ENCODE data around the gene GYS2.

Gene GYS2

GRCh38 chr12:21561158-21561557 is 43.5 kb downstream of the GYS2 start:
- no peaks in the 10 kb centered on the region for H4K20me1 ChIP-seq (ENCODE audit: low read depth, low read length)
- H3K9me3 ChIP-seq (ENCODE audit: insufficient read depth, low read length), result no peaks in the 10 kb centered on the region
- no peak overlapping the region for H3K4me2 ChIP-seq (ENCODE audit: low read depth, low read length, poor library complexity, severe bottlenecking)
- no peaks in the 10 kb centered on the region for H3K36me3 ChIP-seq (ENCODE audit: low read length)
- H3F3A ChIP-seq (ENCODE audit: insufficient read depth), result no peaks in the 10 kb centered on the region
- H2AFZ ChIP-seq (ENCODE audit: low read depth, low read length, severe bottlenecking), result no peak overlapping the region
- no peaks in the 10 kb centered on the region for H3K9me2 ChIP-seq (replicated peaks; ENCODE audit: insufficient read depth, low read length)
- TF ChIP-seq EZH2phosphoT487 (conservative IDR thresholded peaks at IDR 0.05; ENCODE audit: low read length), result no peak
- TF ChIP-seq CTCF (IDR thresholded peaks at IDR 0.05; ENCODE audit: insufficient read depth, low read length, poor library complexity, severe bottlenecking), result no peak
- no peaks in the 10 kb centered on the region for H3K79me2 ChIP-seq (ENCODE audit: insufficient read depth, low read length)
- H3K27ac ChIP-seq (ENCODE audit: low read depth, low read length), result no peak overlapping the region
- no peak overlapping the region for H3K4me3 ChIP-seq (ENCODE audit: insufficient read depth, low read length, poor library complexity, severe bottlenecking)
- H3K27me3 ChIP-seq (ENCODE audit: low read length), result no peaks in the 10 kb centered on the region
- no peak overlapping the region for H3K9ac ChIP-seq (ENCODE audit: low read length)

- H3K27ac ChIP-seq (ENCODE audit: low read depth, low read length), result no peak overlapping the region
- no peaks in the 10 kb centered on the region for H3K27me3 ChIP-seq (ENCODE audit: low read length)
- H3K4me2 ChIP-seq (ENCODE audit: low read depth, low read length, poor library complexity, severe bottlenecking), result no peak overlapping the region
- H3K9ac ChIP-seq (ENCODE audit: low read length), result no peak overlapping the region
- H2AFZ ChIP-seq (ENCODE audit: low read depth, low read length, severe bottlenecking), result no peak overlapping the region
- no peak overlapping the region for H3K4me3 ChIP-seq (ENCODE audit: insufficient read depth, low read length, poor library complexity, severe bottlenecking)
- H3K79me2 ChIP-seq (ENCODE audit: insufficient read depth, low read length), result no peaks in the 10 kb centered on the region
- no peaks in the 10 kb centered on the region for H4K20me1 ChIP-seq (ENCODE audit: low read depth, low read length)
- TF ChIP-seq EZH2phosphoT487 (conservative IDR thresholded peaks at IDR 0.05; ENCODE audit: low read length), result no peak
- no peak for TF ChIP-seq CTCF (IDR thresholded peaks at IDR 0.05; ENCODE audit: insufficient read depth, low read length, poor library complexity, severe bottlenecking)
- H3K9me2 ChIP-seq (replicated peaks; ENCODE audit: insufficient read depth, low read length), result no peaks in the 10 kb centered on the region
- no peaks in the 10 kb centered on the region for H3F3A ChIP-seq (ENCODE audit: insufficient read depth)
- no peaks in the 10 kb centered on the region for H3K36me3 ChIP-seq (ENCODE audit: low read length)
- no peaks in the 10 kb centered on the region for H3K9me3 ChIP-seq (ENCODE audit: insufficient read depth, low read length)
Measured at GRCh38 chr12:21559855-21560569, 44.6 kb downstream of the GYS2 start.

GRCh38 chr12:21558100-21558679 is 46.5 kb downstream of the GYS2 start:
- Histone ChIP-seq H3K27ac (ENCODE audit: low read depth, low read length) (no peak overlapping the region), H3K9me2 (replicated peaks; ENCODE audit: insufficient read depth, low read length) (no peaks in the 10 kb centered on the region), H4K20me1 (ENCODE audit: low read depth, low read length) (no peaks in the 10 kb centered on the region), H3K27me3 (ENCODE audit: low read length) (no peaks in the 10 kb centered on the region), H3K9ac (ENCODE audit: low read length) (no peak overlapping the region), H3K79me2 (ENCODE audit: insufficient read depth, low read length) (no peaks in the 10 kb centered on the region), H3F3A (ENCODE audit: insufficient read depth) (no peaks in the 10 kb centered on the region), H3K4me2 (ENCODE audit: low read depth, low read length, poor library complexity, severe bottlenecking) (no peak overlapping the region), H3K4me3 (ENCODE audit: insufficient read depth, low read length, poor library complexity, severe bottlenecking) (no peak overlapping the region), H3K36me3 (ENCODE audit: low read length) (no peaks in the 10 kb centered on the region), H3K9me3 (ENCODE audit: insufficient read depth, low read length) (no peaks in the 10 kb centered on the region), H2AFZ (ENCODE audit: low read depth, low read length, severe bottlenecking) (no peak overlapping the region)
- TF ChIP-seq CTCF (IDR thresholded peaks at IDR 0.05; ENCODE audit: insufficient read depth, low read length, poor library complexity, severe bottlenecking), result no peak
- no peak for TF ChIP-seq EZH2phosphoT487 (conservative IDR thresholded peaks at IDR 0.05; ENCODE audit: low read length)

Measured in SU-DHL-6 (cell line).